Measurements from ENCODE around the gene HINT2.

HINT2 gene

GRCh38 chr9:35774907-35775635, 39.8 kb downstream of the HINT2 start:
- FAIRE-seq: no peak

DNA sequence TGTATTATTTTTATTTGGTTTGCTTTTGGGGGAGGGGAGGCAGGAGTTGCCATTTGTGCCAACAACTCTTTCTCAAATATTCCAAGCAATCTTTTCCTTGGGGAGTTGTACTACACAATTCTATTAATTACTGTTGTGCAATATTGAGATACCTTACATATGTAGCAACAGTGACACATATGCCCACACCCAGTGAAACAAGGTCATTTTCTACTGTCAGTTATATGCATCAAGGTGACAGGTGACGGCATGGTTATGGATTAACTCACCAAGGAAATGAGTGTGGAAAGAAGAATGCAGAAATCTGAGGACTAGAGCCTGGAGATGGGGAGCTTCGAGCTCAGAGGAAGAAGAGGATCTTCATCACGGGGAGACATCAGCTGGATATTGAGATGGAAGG, 42.9 kb downstream of the HINT2 start:
- no peak for FAIRE-seq

- no peak for FAIRE-seq
These were observed 43.3 kb downstream of the HINT2 start for GRCh38 chr9:35771534-35771933.

- FAIRE-seq: no peak
These were observed 43.8 kb downstream of the HINT2 start for GRCh38 chr9:35771075-35771433.

DNA sequence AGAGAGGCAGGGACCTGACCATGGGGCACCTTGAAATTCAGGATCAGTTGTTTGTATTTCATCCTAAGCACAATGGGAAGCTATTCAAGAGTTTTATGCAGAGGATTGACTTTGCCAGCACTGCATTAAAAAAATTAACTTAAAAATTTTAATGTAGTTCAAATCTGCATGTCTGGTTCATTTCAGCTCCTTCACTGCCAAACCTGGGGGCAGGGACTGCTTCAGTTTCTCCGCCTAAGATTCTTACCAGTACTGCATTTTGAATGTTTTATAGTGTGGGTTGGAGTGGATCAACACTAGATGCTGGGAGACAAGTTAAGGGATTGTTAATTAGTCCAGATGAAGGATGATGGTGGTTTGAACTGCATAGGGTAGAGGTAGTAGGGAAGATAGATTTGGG, 45.1 kb downstream of the HINT2 start:
- no peak for FAIRE-seq

DNA sequence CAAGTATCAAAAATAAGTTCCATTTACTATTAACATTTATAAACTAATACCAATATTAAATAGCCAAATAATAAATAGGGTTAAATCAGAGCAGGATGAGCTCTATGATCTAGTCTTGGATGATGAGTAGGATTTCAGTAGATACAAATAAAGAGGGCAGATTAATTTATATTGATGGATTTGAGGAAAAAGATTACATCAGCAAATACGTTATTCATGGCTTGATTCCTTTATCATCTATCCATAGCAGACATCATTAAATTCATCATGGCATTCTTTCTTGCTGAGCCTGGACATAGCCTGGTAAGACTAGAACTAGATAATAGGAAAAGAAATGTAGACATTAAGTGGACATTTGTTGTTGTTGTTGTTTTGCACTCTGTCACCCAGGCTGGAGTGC, 47.4 kb downstream of the HINT2 start:
- FAIRE-seq: no peak

- FAIRE-seq: no peak
These were observed 47.8 kb downstream of the HINT2 start for GRCh38 chr9:35766997-35767396.

- FAIRE-seq: no peak
These were observed 51.0 kb downstream of the HINT2 start for GRCh38 chr9:35763803-35764202.

- FAIRE-seq: no peak
These were observed 51.7 kb downstream of the HINT2 start for GRCh38 chr9:35763181-35763580.
